Right renal pelvis (tissue), 4 donors: Measurements from ENCODE around the gene ITGA5. TPM values are rescaled to one million over a fixed set of nuclear protein-coding genes. Genes with fewer than 3 reads are reported as not detected.

ENCODE experiments used
- DNase-seq, 4 donors: peaks; one replicate each; pipeline ENCODE4 v3.0.0-alpha.2; 2013; ENCODE audit warnings: low read depth in 4 of 4, low spot score in 3 of 4, missing footprints in 1 of 4
- polyA plus RNA-seq, 4 donors: library from polyadenylated mRNA; unstranded; fragments of 120-200 nt; gene quantifications; one replicate each; pipeline ENCODE4 v1.2.1, GENCODE V29; 2013; ENCODE audit not compliant: insufficient read length in 4 of 4

The ITGA5 gene
- polyA plus RNA-seq = 10 to 100 TPM; 39.2 to 50.6 (median 44.7) TPM

- peak in 1 of 4 donors; percentile 36 for DNase-seq
These were observed at the start of gene ITGA5 for GRCh38 chr12:54419088-54419887. Gene ITGA5 (minus strand): TSS chr12:54419266. CDS start chr12:54419198, 68 bp downstream.

GRCh38 chr12:54465857-54466523 is 46.9 kb upstream of the ITGA5 start:
- DNase-seq = no peak

- no peak for DNase-seq
These were observed 44.4 kb upstream of the ITGA5 start for GRCh38 chr12:54463484-54463883.

- DNase-seq = no peak
These were observed 44.0 kb upstream of the ITGA5 start for GRCh38 chr12:54463034-54463433.

GRCh38 chr12:54460317-54460923 is 41.4 kb upstream of the ITGA5 start:
- DNase-seq = no peak

- no peak for DNase-seq
These were observed 40.3 kb upstream of the ITGA5 start for GRCh38 chr12:54459355-54459754.

GRCh38 chr12:54455760-54456469 is 36.8 kb upstream of the ITGA5 start:
- no peak for DNase-seq

GRCh38 chr12:54452628-54453027 is 33.6 kb upstream of the ITGA5 start:
- DNase-seq = no peak

- no peak for DNase-seq
These were observed 29.3 kb upstream of the ITGA5 start for GRCh38 chr12:54448344-54448743.

- no peak for DNase-seq
These were observed 28.9 kb upstream of the ITGA5 start for GRCh38 chr12:54447917-54448316.

GRCh38 chr12:54444206-54444605 is 25.1 kb upstream of the ITGA5 start:
- DNase-seq = no peak

GRCh38 chr12:54443446-54443845 is 24.4 kb upstream of the ITGA5 start:
- no peak for DNase-seq

GRCh38 chr12:54442961-54443360 is 23.9 kb upstream of the ITGA5 start:
- DNase-seq = no peak

- no peak for DNase-seq
These were observed 23.0 kb upstream of the ITGA5 start for GRCh38 chr12:54442099-54442498.

GRCh38 chr12:54439521-54440255 is 20.6 kb upstream of the ITGA5 start:
- peak in 2 of 4 donors; percentile 38 to 56 for DNase-seq

- DNase-seq = no peak
These were observed 20.0 kb upstream of the ITGA5 start for GRCh38 chr12:54439096-54439495.

GRCh38 chr12:54438517-54438916 is 19.5 kb upstream of the ITGA5 start:
- no peak for DNase-seq

- DNase-seq = no peak
These were observed 18.6 kb upstream of the ITGA5 start for GRCh38 chr12:54437697-54438096.

GRCh38 chr12:54437243-54437642 is 18.2 kb upstream of the ITGA5 start:
- DNase-seq = no peak

- DNase-seq = no peak
These were observed 13.7 kb upstream of the ITGA5 start for GRCh38 chr12:54432815-54433164.
